Left lung (tissue), 10 donors: ENCODE measurements around the gene C3orf18. TPM values are rescaled to one million over a fixed set of nuclear protein-coding genes. Genes with fewer than 3 reads are reported as not detected.

Source experiments
- ATAC-seq: fragments of 200-7000 bp; cut with Tn5 transposase; one replicate; pipeline ENCODE4 v1.9.1; 2020; ENCODE audit warnings: moderate library complexity
- DNase-seq, 4 donors: peaks; one replicate each; pipeline ENCODE4 v3.0.0-alpha.2; 2013 to 2020
- H3K27ac ChIP-seq, 2 donors: fragments of 200-600 bp; sonication (generic) in 1 of 2; one replicate each; pipeline versions ENCODE4 v1.5.0 to v1.8.0; 2020 to 2021
- H3K27me3 ChIP-seq, 2 donors: fragments of 200-600 bp; sonication (generic) in 1 of 2; one replicate each; pipeline versions ENCODE4 v1.5.0 to v1.8.0; 2020 to 2021
- H3K36me3 ChIP-seq, 2 donors: fragments of 200-600 bp; sonication (generic) in 1 of 2; one replicate each; pipeline versions ENCODE4 v1.5.0 to v1.8.0; 2020 to 2021
- H3K4me1 ChIP-seq, 2 donors: fragments of 200-600 bp; one replicate each; pipeline ENCODE4 v1.8.0; 2021
- H3K4me3 ChIP-seq, 2 donors: fragments of 200-600 bp; sonication (generic) in 1 of 2; one replicate each; pipeline versions ENCODE4 v1.5.0 to v1.8.0; 2020 to 2021; ENCODE audit warnings: mild to moderate bottlenecking in 1 of 2
- H3K9me3 ChIP-seq, 2 donors: fragments of 200-600 bp; sonication (generic) in 1 of 2; one replicate each; pipeline versions ENCODE4 v1.5.0 to v1.8.0; 2020 to 2021
- CTCF ChIP-seq, 2 donors: fragments of 200-600 bp; sonication (generic) in 1 of 2; IDR thresholded peaks; one replicate each; pipeline versions ENCODE4 v1.5.0 to v1.8.0; 2021; ENCODE audit warnings: antibody characterized with exemption in 2 of 2
- intact Hi-C, 2 donors: fragments of 100-400 bp; cut with DNase I; formaldehyde crosslinking; loops; one replicate each; pipeline versions ENCODE4 v1.11.2 to v1.14.2; 2022
- polyA plus RNA-seq, 6 donors: library from polyadenylated mRNA; unstranded; fragments of 120-200 nt; gene quantifications; one replicate each; pipeline ENCODE4 v1.2.1, GENCODE V29; 2013; ENCODE audit not compliant: insufficient read length in 6 of 6
- total RNA-seq, 2 donors: library from RNA; stranded (reverse); fragmentation: NEBNext Ultra II Directional; extraction: Animal tissue kit (Norgen Biotek cat#: 25700); gene quantifications; one replicate each; pipeline ENCODE4 v1.2.1, GENCODE V29; 2021
- donor health status: DM: no; HTN: yes; CAD: no.
- donor health status: DM: no; HTN: no; CAD: no.

C3orf18 gene
- total and polyA plus RNA-seq, 8 donors = 6.2 to 24.5 (median 21.4) TPM

GRCh38 chr3:50542177-50543034, 25.1 kb downstream of the C3orf18 start:
- ATAC-seq = peak; percentile 94

GRCh38 chr3:50539356-50540286, 27.9 kb downstream of the C3orf18 start:
- ATAC-seq (no peak), DNase-seq (no peak)
- intact Hi-C loops = loop anchor here in 1 of 2 donors (5.0 to 10.0 kb wide), 3 partner anchors 102 to 192 kb away; partner anchors contain the start of gene ZMYND10
- no peak for TF ChIP-seq CTCF (IDR thresholded peaks at IDR 0.05)
- no peaks in the 10 kb centered on the region for H3K4me1 ChIP-seq
- H3K4me3 ChIP-seq = no peak overlapping the region
- no peak overlapping the region for H3K27ac ChIP-seq
- H3K9me3 ChIP-seq = no peaks in the 10 kb centered on the region
- peaks cover 0 to 8% of the 10 kb centered on the region in 2 donors for H3K27me3 ChIP-seq
- H3K36me3 ChIP-seq = no peaks in the 10 kb centered on the region

More at GRCh38 chr3:50542177-50543034, 25.1 kb downstream of the C3orf18 start:
- H3K9me3 ChIP-seq = no peaks in the 10 kb centered on the region
- no peaks in the 10 kb centered on the region for H3K4me1 ChIP-seq
- no peak overlapping the region for H3K27ac ChIP-seq
- intact Hi-C loops = loop anchor here in 1 of 2 donors (5.0 kb wide), 2 partner anchors 105 to 195 kb away; partner anchors contain the start of gene ZMYND10
- H3K36me3 ChIP-seq = no peaks in the 10 kb centered on the region
- H3K27me3 ChIP-seq = peaks cover 0 to 8% of the 10 kb centered on the region in 2 donors
- DNase-seq = peak in 3 of 4 donors; percentile 54 to 82 (median 65)
- TF ChIP-seq CTCF (IDR thresholded peaks at IDR 0.05) = peak; percentile 84 to 91
- no peak overlapping the region for H3K4me3 ChIP-seq

- intact Hi-C loops = loop anchor here in 1 of 2 donors (10.0 kb wide), 1 partner anchor 163 kb away; no protein-coding TSS in a partner anchor
- H3K4me3 ChIP-seq = no peak overlapping the region
- no peak for ATAC-seq
Measured at GRCh38 chr3:50537421-50538129, 30.0 kb downstream of the C3orf18 start.

More at GRCh38 chr3:50537421-50538129, 30.0 kb downstream of the C3orf18 start:
- H3K36me3 ChIP-seq = no peaks in the 10 kb centered on the region
- H3K9me3 ChIP-seq = no peaks in the 10 kb centered on the region
- DNase-seq = no peak
- no peak for TF ChIP-seq CTCF (IDR thresholded peaks at IDR 0.05)
- no peak overlapping the region for H3K27ac ChIP-seq
- H3K4me1 ChIP-seq = no peaks in the 10 kb centered on the region
- H3K27me3 ChIP-seq = peaks cover 0 to 8% of the 10 kb centered on the region in 2 donors
